Stimulated activated CD4-positive, alpha-beta T cell treated with anti-CD3 and anti-CD28 coated beads, Interleukin-2, amount 100 ng/mL, for 24 hours (primary cell): ENCODE measurements around the gene EPAS1.

Source experiments
- DNase-seq, 2 donors: peaks; one replicate each; pipeline ENCODE4 v3.0.0-alpha.2; 2020

EPAS1 gene

GRCh38 chr2:46342566-46343315 lies 45.5 kb downstream of the EPAS1 start:
- no peak for DNase-seq

GRCh38 chr2:46344706-46345105 lies 47.5 kb downstream of the EPAS1 start:
- DNase-seq = no peak

DNA sequence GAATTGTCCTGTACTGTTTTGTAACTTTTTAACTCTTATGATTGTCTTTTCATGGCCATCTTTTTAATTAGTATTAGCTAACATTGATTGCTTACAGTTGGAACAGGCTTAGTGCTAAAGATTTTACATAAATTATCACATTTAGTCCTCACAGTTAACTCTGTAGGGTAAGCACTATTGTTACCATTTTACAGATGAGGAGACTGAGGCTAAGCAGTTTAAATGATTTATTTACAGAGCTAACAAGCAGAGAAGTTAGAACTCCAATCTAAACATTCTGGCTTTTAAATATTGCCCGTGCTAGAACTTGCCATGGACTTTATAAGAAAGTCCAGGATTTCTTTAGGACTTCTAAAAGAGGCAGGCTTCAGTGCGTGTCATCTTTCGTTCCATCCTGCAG lies 48.6 kb downstream of the EPAS1 start:
- no peak for DNase-seq

- no peak for DNase-seq
Measured at GRCh38 chr2:46346719-46347118, 49.5 kb downstream of the EPAS1 start.

- DNase-seq = no peak
Measured at GRCh38 chr2:46347648-46348280, 50.6 kb downstream of the EPAS1 start.

- no peak for DNase-seq
Measured at GRCh38 chr2:46349115-46349547, 51.9 kb downstream of the EPAS1 start.

GRCh38 chr2:46350029-46350689 lies 53.0 kb downstream of the EPAS1 start:
- DNase-seq = no peak

DNA sequence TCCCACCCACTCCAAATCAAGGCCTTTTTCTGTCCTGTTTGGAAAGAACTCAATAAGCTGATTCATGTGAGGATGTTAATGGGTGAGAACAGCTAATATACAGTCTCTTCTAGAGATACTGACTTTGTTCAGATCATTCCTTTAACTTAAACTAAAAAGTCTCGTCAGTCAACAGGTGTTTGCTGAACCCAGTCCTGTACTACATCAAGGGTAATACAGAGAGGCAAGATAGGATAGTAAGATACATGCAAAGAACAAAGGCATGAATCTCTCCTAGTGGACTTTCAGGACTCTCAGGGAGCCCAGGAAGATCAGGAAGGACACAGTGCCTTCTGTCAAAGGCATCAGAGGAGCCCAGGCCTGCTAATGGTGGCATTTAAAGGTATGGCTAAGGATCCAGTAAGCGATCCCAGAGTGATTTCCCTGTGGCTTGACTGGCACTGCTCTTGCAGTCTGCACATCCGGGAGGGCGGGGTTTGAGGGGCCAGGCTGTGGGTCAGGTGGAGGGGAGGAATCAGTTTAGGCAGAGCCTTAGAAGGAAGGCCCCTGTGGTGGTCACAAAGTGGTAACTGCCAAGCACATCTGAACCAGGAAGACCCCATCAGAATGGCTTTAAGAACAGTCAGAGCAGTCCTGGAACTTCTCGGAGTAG lies 54.0 kb downstream of the EPAS1 start:
- DNase-seq = peak; percentile 37 to 51

- DNase-seq = peak; percentile 71 to 81
Measured at GRCh38 chr2:46351750-46352138, 54.5 kb downstream of the EPAS1 start.

DNA sequence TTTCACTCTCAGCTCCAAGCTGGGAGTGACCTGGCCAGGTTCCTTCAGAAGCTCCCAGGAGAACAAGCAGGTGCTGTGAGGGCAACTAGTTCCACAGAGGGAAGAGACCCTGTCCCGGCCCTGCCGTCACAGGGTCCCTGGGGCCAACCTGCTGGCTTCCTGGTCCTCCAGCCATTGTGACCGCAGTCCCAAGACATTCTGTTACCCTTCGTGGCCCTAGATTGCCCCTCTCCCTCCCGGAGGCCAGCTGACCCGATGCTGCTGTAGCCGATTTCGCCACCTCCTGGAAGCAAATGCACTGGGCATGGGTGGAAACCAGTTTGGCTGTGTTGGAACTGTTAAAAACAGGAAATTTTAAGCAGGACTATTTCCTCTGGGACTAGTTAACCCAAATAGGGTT lies 55.4 kb downstream of the EPAS1 start:
- no peak for DNase-seq

- DNase-seq = no peak
Measured at GRCh38 chr2:46353509-46353908, 56.3 kb downstream of the EPAS1 start.

DNA sequence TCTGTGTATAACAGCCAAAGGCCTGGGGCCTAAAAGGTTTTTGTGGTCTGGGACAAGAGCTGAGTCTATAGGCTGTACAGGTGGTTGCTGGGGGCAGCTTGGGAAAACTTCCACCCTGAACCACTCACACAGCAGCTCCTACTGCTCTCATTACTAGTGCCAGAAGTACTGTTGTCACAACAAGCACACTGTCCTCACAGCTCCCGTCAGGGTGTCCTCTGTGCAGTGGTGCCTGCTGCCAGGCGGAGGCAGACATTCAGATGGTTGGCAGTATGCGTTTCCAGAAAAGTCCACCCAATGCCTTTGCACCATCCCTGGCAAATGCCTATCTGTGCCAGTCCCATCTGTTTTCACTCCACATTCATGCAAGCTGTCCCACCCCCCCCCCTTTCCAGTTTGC lies 58.5 kb downstream of the EPAS1 start:
- no peak for DNase-seq

- DNase-seq = no peak
Measured at GRCh38 chr2:46356991-46357390, 59.8 kb downstream of the EPAS1 start.

GRCh38 chr2:46358713-46359112 lies 61.5 kb downstream of the EPAS1 start:
- DNase-seq = no peak

- DNase-seq = no peak
Measured at GRCh38 chr2:46360303-46360702, 63.1 kb downstream of the EPAS1 start.

DNA sequence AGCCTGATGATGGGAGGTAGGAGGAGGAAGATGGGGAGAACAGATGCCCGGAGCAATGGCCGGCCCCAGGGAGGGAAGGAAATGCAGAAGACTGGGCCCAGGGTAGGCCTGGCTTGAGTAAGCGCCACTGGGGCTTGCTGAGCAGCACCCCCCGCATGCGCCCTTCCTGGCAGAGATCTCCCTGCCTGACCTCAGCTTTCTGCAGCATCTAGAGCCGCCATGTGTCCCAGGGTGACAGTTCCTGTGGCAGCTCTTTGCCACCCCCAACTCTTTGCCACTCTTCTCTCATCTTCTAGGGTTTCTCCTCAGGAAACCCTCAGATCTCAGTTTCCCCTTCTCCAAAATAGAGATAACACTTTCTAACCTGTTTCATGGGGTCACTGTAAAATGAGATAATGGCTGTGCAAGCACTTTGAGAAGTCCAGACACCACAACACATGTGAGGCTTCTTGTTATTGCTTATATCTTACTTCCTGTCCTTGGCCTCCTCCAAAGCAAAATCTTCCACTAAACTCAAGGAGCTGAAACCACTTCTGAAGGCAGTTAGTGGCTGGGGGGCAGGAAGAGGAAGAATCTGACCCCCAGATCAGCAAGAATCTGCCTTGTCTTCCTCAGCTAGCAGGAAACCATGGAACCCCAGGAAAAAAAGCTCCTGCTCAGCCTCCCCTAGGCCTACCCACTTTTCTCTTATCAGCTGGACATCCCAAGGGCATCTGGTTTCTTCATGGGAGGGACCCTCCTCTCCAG lies 64.9 kb downstream of the EPAS1 start:
- DNase-seq = no peak

GRCh38 chr2:46362667-46363012 lies 65.4 kb downstream of the EPAS1 start:
- DNase-seq = no peak

GRCh38 chr2:46363535-46364170 lies 66.4 kb downstream of the EPAS1 start:
- DNase-seq = no peak

DNA sequence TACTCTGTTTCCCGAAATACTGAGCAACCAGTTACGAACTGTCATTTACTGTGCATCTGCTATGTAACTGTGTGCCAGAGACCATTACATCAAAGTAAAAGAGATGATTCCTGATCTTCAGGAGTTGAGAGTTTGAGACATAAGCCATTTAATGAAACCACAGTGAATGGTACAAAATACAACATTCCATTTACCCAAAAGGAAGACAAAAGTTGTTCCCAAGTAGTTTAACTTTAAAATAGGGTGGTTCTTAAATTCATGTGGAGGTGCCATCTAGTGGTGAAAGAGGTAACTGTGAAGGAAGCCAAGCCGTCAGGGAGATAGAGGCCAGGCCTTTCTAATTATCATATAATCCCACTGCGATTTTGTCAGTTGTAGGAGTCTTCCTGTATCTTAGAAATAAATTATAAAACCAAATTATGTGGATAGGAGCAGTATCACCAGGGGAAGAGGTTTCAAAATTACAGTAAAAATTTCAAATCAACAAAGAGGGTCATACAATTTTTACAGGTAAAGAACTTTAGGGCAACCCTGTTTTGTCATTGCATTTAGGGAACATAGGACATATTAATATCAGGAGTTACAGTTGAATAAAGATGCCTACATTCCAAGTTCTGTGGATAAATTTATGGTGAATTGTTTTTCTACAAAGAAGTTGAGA lies 67.7 kb downstream of the EPAS1 start:
- peak in 1 of 2 donors; percentile 34 for DNase-seq

- DNase-seq = no peak
Measured at GRCh38 chr2:46365913-46366667, 68.9 kb downstream of the EPAS1 start.

DNA sequence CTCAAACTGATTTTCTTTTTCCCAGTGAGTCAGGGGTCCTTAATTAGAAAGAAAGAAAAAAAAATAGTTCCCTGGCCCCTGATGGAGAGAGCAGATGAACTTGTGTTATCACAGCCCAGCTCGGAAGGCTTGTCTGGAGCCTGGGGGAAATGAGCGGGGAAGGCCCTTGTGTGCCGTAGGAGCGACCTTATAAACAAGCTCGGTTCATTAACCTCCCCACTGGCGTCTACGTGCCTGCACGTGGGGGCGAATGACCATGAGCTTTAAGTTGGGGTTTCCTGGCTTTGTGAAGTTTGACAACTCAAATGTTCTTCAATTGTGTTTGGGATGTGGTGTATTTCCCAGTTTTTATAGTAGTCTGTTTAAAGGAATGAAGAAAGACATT lies 69.5 kb downstream of the EPAS1 start:
- no peak for DNase-seq
